Stimulated activated CD4-positive, alpha-beta T cell treated with anti-CD3 and anti-CD28 coated beads, Interleukin-12 subunit alpha, Interleukin-12 subunit beta, amount 100 ng/mL, for 48 hours (primary cell): Measurements from ENCODE around the gene GPSM1.

Source experiments
- DNase-seq, 3 donors: peaks; one replicate each; pipeline ENCODE4 v3.0.0-alpha.2; 2020; ENCODE audit warnings: low read depth in 2 of 3, low spot score in 1 of 3

The GPSM1 gene

GRCh38 chr9:136331030-136331429, 3.7 kb downstream of the GPSM1 start:
- no peak for DNase-seq

GRCh38 chr9:136331556-136332481, 4.5 kb downstream of the GPSM1 start:
- DNase-seq = no peak

GRCh38 chr9:136332482-136332983, 5.2 kb downstream of the GPSM1 start:
- no peak for DNase-seq

GRCh38 chr9:136333045-136333444, 5.7 kb downstream of the GPSM1 start:
- DNase-seq = no peak

- DNase-seq = no peak
Observed at GRCh38 chr9:136333486-136333885, 6.1 kb downstream of the GPSM1 start.

GRCh38 chr9:136334541-136334940, 7.2 kb downstream of the GPSM1 start:
- DNase-seq = no peak

- DNase-seq = no peak
Observed at GRCh38 chr9:136335296-136336155, 8.2 kb downstream of the GPSM1 start.

- no peak for DNase-seq
Observed at GRCh38 chr9:136336156-136336870, 9.0 kb downstream of the GPSM1 start.

- DNase-seq = no peak
Observed at GRCh38 chr9:136336881-136337280, 9.5 kb downstream of the GPSM1 start.

- DNase-seq = no peak
Observed at GRCh38 chr9:136337416-136338395, 10.4 kb downstream of the GPSM1 start.

- DNase-seq = no peak
Observed at GRCh38 chr9:136338511-136338910, 11.2 kb downstream of the GPSM1 start.

- peak in 2 of 3 donors; percentile 17 to 32 for DNase-seq
Observed at GRCh38 chr9:136339173-136339957, 12.0 kb downstream of the GPSM1 start.

- DNase-seq = no peak
Observed at GRCh38 chr9:136339958-136340310, 12.6 kb downstream of the GPSM1 start.

- no peak for DNase-seq
Observed at GRCh38 chr9:136340356-136341041, 13.2 kb downstream of the GPSM1 start.

GRCh38 chr9:136341042-136341655, 13.8 kb downstream of the GPSM1 start:
- no peak for DNase-seq

GRCh38 chr9:136341769-136342168, 14.4 kb downstream of the GPSM1 start:
- no peak for DNase-seq

GRCh38 chr9:136342181-136343120, 15.1 kb downstream of the GPSM1 start:
- DNase-seq = peak; percentile 38 to 74 (median 57)
